ELR (cell line): ENCODE results near the gene RARA.

ENCODE experiments used
- DNase-seq: peaks from one replicate; pipeline ENCODE4 v3.0.0-alpha.2; 2015; ENCODE audit warnings: low read depth

RARA gene

DNA sequence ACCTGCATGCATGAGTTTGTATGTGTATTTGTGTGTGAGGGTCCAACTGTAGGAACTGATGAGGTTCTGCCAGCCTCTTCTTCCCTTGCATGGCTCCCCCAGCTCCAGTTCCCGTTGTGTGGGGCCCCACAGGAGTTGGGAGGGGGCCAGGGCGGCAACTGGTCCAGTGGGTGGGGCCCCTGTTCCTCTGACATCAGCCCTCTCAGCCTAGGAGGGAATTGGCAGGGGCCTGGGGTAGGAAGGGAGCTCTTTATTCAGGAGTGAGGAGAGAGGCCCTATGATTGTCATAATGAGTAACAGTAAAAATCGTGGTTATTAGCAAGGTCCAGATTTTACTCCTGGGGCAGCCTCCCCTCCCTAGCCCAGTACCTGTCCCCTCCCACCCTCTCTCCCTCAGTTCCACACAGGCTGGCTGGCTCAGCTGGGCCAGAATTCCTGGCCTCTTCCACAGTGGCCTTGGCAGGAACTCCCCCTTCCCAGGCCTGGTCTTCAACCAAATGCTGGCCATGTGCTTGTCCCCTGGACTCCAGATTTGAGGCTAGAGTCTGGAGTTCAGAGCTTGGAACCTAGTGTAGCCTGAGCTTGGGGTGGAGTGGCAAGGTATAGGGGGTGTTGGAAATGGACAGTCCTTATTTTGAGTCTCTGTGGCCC lies 18.9 kb downstream of the RARA start:
- no peak for DNase-seq

DNA sequence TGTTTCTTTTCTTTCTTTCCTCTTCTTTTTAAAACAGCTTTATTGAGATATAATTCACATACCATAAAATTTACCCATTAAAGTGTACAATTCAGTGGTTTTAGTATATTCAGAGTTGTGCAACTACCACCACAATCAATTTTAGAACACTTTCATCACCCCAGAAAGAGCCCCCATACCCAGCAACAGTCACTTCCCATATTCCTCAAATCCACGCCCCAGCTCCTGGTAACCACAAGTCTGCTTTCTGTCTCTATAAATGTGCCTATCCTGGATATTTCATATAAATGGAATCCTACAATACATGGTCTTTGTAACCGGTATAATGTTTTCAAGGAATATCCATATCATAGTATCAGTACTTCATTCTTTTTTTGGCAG lies 19.4 kb downstream of the RARA start:
- DNase-seq: no peak

DNA sequence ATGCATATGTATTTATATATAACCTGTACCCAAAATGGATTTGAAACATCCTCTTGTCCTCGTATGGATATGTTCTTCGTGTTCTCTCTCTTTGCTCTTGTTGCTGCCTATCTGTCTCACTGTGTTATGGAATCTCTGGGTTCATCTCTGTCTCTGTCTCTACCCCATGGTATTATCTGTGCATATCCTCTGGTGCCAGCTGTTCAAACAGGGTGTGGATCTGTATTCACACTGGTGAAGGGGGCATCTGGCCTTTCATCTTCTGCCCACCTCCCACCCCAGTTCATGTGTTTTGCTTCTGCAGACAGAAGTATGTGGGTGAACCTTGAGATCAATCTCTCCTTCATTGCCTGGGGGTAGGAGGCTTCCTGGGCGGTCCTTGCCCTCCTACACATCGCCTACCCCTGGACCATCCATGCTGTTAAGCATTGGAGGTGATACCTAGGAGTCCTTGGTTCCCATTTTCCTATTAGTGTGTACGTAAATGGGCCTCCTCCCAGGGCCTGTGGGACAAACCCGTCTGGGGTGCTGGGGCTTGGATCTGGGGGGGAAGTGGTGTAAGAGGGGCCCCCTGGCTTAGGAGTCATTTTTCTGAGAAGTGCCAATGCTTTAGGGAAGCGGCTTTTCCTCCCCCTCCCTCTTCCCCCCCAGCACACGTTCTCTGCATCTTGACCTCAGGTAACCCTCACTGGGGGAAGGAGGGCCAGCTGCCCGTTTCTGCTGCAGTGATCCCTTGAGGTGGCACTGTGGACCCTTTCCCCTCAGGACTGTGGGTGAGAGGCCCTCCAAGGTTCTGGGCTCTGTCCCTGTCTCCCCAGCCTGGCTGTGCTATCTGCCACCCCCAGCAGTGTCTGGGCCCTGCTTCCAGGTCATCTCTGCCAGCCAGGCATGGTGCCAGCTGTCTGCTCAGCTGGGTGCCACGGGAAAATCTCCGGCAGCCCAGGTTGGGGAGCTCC lies 21.1 kb downstream of the RARA start:
- no peak for DNase-seq

DNA sequence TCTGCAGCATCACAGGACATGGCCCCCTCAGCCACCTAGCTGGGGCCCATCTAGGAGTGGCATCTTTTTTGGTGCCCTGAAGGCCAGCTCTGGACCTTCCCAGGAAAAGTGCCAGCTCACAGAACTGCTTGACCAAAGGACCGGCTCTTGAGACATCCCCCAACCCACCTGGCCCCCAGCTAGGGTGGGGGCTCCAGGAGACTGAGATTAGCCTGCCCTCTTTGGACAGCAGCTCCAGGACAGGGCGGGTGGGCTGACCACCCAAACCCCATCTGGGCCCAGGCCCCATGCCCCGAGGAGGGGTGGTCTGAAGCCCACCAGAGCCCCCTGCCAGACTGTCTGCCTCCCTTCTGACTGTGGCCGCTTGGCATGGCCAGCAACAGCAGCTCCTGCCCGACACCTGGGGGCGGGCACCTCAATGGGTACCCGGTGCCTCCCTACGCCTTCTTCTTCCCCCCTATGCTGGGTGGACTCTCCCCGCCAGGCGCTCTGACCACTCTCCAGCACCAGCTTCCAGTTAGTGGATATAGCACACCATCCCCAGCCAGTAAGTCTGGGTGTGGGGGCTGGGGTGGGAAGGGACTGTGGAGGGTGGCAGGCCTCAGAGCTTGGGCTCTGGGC lies 22.0 kb downstream of the RARA start:
- DNase-seq: no peak

DNA sequence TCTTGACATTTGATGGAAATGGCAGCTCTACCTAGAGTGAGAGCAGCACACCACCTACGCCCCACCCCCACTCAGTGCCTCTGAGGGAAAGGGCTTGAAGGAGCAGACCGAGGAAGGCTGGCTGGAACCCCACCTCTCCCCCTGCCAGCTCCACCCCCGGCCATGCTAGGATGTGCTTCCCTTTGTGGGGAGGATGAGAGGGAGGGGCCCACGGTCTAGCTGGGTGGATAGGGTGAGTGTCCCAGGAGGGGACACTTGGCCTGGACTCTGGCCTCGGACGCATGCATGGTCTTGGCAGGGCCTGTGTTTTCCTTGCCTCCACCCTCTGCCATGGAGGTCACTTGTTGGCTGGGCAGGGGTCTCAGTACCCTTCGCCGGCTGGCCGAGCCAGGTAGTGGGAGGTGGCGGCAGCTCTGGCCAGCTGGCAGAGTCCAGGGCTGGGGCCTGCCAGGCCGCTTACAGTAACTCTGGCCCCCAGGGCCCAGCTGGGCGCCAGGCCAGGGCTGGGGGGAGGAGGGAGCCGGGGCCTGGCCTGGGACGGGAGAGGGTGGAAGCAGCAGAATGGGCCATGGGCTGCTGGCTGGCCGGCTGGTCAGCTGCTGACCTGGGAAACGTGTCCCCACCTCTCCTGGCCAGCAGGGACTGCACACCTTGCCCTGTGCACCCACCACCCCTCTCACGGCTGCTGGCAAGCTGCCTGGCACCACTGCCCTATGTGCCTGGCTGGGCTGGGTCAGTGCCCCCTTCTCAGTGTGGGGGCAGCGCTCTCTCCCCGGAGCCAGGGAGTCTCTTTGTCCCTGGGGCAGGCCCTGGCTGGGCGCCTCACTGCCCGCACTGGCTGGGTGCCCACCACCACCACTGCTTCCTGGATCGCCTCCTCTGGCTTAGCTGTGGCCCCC lies 23.0 kb downstream of the RARA start:
- DNase-seq: no peak

DNA sequence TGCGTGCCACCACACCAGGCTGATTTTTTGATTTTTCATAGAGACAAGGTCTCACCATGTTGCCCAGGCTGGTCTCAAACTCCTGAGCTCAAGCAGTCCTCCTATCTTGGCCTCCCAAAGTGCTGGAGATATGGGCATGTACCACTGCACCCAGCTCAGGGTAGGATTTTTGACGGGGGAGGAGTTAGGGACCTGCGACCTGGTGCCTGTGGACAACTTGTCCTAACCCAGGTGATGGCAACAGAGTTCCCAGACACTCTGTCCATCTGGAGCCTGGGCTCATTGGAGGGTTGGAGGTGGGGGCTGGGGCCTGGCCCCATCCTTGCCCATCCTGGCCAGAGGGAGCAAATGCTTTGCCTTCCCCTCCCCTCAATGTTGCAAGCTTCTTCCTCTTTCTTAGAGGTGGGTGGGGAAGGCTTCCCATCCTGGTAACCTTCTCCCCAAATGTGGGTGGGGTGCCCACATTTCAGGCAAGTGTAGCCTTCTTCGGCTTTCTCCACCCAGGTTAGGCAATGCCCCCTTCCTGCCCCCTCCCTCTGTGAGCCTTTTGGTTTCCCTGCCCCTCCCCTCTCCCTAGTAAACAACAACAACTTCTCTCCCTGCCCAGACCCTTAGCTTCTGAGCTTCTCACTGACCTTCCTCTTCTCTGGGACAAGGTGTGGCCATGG lies 24.9 kb downstream of the RARA start:
- DNase-seq: no peak

DNA sequence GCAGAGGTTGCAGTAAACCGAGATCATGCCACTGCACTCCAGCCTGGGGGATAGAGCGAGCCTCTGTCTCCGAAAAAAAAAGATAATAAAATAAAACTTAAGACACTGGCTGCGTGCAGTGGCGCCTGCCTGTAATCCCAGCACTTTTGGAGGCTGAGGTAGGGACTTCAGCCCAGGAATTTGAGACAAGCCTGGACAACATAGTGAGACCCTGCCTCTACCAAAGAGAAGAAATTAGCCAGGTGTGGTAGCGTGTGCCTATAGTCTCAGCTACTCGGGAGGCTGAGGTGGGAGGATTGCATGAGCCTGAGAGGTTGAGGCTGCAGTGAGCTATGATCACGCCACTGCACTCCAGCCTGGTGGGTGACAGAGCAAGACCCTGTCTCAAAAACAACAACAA lies 26.6 kb downstream of the RARA start:
- DNase-seq: no peak

DNA sequence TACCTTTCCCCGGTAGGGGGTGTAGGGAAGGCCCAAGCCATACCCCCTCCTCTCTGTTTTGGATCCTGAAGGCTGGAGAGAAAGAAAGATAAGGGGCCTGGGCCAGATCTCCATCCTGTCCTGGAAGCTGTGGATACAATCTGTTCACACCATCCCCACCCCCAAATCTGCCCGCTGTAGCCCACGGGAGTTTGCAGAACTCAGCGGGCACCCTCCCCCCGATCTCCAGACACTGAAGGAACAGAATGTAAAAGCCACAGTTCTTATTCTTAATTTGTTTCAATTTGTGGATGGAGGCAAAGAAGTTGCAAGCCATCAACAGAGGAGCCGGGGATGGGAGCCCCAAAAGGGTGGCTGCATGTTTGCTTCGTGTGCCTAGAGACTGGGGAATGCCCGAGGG lies 28.4 kb downstream of the RARA start:
- DNase-seq: no peak

DNA sequence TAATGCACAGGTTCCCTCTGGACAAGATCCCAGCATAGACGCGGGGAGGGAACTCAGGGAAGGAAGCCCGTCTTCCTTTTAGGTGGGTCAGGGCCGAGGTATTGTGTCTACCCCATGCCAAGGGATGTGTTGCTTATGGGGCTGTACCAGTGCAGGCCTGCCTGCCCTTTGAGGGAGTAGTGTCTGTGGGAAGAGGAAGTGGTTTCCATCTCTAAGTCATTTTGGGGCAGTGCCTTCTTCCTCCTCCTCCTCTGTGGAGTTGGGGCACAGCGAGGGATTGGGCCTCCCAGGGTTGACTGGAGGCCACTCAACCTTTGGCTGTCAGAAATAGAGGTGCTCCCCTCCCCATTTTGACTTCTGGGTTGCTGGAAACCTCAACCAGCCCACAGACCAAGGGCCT lies 29.1 kb downstream of the RARA start:
- no peak for DNase-seq

DNA sequence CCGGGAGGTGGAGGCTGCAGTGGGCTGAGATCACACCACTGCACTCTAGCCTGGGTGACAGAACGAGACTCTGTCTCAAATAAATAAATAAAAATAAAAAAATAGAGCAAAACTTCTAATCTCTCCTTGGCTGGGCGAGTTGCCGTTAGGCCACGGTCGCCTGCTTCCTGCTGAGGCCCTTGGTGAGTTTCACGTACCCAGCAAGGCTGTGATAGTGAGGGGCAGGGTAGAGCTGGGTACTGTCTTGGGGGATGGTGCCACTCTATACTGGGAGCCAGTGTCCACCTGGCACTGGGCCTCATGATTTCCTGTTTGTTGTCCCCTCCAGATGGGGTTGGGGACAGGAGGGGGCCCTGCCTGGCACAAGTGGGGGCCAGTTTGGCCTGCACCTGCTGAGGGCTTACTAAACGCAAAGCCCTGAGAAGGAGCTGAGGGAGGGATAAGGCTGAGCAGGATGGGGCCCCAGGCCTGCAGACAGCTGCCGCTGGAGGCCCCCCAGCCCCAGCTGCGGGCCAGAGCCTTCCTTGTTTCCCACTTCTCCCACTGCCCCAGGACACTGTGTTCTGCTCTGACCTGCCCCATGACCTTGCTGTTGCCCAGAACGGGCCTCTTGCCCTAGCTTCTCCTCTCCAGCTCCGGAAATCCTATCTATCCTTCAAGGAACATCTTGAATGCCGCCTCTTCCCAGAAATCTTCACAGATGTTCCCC lies 30.1 kb downstream of the RARA start:
- DNase-seq: no peak

DNA sequence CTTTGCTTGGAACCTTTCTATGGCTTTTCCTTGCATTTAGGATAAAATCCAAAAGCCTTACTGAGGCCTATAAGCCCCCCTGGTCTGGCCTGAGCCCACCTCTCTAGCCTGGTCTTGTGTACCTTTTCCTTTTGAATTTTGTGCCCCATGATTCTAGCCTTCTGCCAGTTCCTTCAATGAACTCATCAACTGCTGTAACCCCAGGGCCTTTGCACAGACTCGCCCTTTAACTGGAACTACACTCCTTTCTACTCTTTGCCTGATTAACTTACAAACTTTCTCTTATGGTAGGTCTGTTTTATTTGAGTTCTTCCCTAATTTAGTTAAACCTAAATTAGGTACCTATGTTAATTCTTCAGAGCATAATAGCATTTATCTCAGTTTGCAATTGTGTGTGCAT lies 31.3 kb downstream of the RARA start:
- no peak for DNase-seq

DNA sequence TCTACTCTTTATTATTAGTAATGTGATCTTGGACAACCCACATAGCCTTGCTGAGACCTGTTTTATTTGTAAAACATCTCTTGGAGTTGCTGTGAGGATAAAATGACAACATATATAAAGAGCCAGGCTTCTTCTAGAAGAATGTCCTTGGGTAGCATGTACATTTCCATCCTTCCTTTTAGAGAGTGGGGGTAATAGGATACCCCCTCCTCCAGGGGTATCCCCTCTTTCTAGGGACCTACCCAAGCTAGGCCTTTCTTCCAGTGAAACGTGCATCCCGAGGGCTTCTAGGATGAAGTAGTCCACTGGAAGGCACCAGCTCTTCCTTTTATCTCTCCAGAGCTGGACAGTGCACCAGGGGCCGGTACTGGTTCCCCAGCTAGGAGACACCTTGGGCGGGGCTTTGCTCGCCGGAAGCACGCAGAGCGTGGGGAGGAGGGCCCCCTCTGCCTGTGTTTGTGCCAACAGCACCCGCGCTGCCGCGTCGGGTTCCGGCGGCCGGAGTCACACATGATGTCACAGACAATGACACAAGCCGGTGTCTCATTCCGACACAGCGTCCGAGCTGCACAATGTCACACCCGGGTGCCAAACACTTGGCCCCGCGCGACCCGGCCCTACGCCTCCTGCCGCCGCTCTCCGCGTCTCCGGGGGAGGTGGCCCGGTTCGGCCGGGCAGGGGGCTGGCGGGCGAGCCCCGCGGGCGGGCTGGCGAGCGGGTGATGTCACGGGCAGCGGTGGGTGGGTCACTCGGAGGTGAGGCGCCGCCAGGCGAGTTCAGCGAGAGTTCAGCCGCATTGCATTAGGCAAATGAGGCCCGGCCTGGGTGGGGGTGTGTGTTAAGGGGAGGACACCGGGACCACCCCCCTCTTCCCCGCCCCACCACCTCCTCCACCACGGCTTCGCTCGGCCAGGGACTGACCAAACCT lies 32.2 kb downstream of the RARA start:
- peak; percentile 90 for DNase-seq

DNA sequence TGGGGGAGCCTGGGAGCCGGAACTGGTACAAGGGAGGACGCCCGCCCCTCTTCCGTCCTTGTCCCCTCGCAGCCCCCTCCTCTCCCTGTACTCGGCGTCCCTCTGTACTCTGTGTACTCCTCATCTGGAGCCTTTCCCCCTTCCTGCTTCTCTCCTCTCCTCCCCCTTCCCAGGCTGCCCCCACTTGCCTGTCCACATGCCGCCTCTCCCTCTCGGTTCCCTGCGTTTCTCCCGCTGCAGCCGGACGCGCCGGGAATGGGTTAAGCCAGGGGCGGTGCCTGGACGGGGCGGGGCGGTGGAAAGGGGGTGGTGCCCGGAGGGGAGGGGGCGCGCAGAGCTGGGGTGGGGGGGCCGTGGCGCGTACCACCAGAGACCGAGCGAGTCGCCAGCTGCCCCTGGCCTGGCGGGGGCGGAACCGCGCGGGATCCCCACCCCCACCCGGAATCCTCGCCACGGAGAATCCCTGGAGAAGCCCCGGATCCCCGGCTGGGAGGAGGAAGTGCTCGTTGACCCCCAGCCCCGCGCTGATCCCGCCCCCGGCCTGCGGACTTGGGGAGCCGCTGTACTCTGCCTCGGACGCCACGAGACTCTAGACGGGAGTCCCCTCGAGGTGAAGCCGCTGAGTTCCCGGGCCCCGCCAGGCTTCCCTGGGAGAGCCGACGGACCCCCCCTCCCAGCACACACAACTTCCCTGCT lies 33.0 kb downstream of the RARA start:
- DNase-seq: peak; percentile 75

DNA sequence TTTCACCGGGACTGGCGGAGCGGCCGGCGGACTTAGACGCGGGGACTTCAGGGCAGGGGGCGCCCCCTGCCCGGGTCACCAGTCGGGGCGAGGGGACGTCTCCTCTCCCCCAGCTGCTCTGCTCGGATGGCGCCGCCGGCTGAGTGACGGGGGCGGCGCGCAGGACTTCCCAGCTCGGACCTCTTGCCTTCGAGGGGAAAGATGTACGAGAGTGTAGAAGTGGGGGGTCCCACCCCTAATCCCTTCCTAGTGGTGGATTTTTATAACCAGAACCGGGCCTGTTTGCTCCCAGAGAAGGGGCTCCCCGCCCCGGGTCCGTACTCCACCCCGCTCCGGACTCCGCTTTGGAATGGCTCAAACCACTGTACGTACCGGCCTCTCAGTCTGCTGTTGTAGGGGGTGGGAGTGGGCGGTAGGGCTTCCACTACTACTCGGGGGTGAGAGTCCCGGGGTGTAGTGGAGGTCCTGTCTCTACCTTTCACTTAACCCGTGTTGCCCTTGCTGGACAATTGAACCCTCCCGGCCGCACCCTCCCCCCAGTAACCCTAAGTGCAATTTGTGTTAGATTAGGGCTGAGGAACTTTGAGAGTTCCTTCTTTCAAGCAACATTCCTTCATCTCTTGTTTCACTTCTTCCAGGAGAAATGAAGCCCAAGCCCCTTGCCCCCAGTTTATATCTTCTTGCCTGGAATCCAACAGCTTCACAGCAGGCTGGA lies 33.7 kb downstream of the RARA start:
- DNase-seq: no peak

DNA sequence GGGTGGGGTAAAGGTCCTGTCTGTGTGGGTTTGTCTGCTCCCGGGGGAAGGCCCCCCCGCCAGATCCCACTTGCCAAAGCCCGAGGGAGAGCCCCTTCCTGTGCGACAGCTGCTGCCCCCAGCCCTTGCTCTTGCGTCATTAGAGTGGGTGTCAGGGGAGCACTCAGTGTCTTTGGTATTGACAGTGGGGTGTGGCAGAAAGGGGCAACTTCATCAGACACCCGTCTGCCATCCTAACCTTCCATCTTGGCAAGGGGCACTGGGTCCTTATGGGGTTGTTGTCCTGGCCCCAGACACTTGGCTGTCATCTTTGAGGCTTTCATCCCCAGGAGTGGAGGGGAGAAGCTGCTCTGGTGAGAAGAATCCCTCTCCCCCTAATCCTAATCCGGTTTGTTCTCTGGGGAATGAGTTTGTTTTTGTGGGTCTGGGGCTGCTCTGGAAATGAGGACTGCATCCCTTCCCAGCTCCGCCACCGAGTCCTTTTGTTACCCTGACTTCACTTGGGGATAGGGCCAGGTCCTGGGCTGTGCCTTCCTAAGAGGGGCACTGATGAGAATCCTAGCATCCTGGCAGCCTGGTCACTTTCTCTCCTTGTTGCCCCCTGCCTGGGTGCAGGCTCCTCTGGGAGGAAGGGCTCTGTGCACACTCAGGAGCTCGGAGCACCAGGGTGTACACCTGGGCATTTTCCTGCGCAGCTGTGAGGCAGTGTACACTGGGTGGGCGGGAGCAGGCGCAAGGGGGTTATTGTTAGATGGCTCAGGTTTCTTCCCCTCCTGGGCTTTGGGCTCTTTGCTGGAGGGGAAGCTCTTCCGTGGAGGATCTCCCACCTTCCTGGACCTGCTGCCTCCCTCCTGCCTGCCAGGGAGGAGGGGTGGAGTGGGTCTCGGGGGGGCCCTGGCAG lies 34.5 kb downstream of the RARA start:
- no peak for DNase-seq

DNA sequence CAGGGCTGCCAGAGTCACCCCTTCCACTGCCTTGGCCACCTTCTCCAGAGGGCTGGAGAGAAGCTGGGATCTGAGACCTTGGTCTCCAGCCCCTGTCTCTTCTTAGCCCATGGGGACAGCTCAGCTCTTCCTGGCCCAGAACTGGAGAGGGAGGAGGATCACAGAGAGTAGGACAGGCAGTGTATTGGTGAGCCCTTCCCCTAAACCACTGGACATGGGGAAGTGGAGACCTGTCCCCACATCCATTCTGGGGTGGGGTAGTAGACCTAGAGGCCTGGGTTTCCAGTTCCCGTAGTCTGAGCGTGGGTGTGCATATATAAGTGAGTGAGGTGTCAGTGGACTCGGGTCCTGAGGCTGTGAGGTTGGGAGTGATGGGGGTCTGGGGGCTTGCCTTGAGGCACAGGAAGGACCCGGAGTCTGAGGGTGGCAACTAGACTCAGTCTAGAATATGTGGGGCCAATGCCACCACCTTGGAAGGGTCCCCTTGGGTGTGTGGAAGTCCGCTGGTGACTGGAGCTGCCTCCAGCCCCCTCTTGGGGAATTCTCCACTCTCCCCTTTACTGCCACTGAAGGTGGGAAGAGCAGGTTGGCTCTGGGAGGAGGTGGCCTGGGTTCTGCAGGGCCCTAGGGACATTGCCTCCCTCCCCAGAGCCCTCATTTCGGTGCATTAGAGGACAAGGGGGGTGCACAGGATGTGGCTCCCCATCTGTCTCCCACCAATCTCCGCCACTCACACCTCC lies 35.6 kb downstream of the RARA start:
- DNase-seq: no peak
